Activated naive CD4-positive, alpha-beta T cell treated with anti-CD3 and anti-CD28 coated beads, Interleukin-2, amount 50 U/mL, for 72 hours (primary cell): ENCODE data around the gene SYT14. TPM values are rescaled to one million over a fixed set of nuclear protein-coding genes. Genes with fewer than 3 reads are reported as not detected.
"Not testable (repeated sequence)": the region's sequence is repeated elsewhere in the genome, so short reads cannot be mapped to it uniquely, and the experiment has no call there.

Source experiments
- ATAC-seq, 2 donors: fragments of 150-1000 bp; cut with Tn5 transposase; 2 replicates each; pipeline ENCODE4 v1.10.0; 2021; ENCODE audit warnings: mild to moderate bottlenecking in 2 of 2, moderate library complexity in 2 of 2
- DNase-seq, 2 donors: peaks; one replicate each; pipeline ENCODE4 v3.0.0; 2021 to 2022; ENCODE audit warnings: low spot score in 2 of 2
- H3K27ac Mint-ChIP-seq, 2 donors: one replicate each; pipeline ENCODE4 v1.8.0; 2022; ENCODE audit warnings: mild to moderate bottlenecking in 2 of 2, mixed read lengths in 2 of 2
- H3K36me3 Mint-ChIP-seq, 2 donors: one replicate each; pipeline ENCODE4 v1.8.0; 2022; ENCODE audit warnings: mixed read lengths in 2 of 2
- H3K9me3 Mint-ChIP-seq, 2 donors: one replicate each; pipeline ENCODE4 v1.8.0; 2022; ENCODE audit warnings: mixed read lengths in 2 of 2
- total RNA-seq, 2 donors: library from RNA; stranded (reverse); gene quantifications; one replicate each; pipeline ENCODE4 v1.2.3, GENCODE V29; 2022

Gene SYT14
- total RNA-seq, 2 donors from 2014 or later, result not detected

DNA sequence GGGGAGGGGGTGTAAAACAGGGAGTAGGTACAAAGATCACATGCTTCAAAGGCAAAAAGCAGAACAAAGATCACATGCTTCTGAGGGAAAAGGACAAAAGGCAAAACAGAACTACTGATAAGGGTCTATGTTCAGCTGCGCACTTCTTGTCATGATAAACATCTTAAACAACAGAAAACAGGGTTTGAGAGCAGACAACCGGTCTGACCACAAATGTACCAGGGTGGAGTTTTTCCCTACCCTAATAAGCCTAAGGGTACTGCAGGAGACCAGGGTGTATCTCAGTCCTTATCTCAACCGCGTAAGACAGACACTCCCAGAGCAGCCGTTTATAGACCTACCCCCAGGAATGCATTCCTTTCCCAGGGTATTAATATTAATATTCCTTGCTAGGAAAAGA, 258.2 kb downstream of the SYT14 start:
- H3K36me3 Mint-ChIP-seq, H3K27ac Mint-ChIP-seq, DNase-seq, ATAC-seq, H3K9me3 Mint-ChIP-seq: not testable (repeated sequence)

DNA sequence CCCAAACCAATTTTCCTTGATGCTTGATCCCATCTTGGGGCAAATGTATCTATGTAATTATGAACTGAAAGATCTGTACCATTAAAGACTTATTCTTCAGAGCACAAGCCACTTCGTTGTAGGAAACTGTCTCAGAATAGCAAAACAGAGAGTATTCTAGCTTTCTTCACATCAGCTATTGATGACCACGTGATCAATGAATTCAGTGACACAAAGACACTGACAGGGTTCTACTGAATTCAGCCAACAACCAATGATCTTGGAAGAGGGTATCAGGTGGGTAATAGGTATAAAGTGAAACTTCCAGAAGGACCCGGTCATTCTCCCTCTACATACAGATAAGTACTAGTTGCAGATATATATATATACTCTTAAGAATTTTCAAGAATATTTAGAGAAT, 260.8 kb downstream of the SYT14 start:
- H3K9me3 Mint-ChIP-seq, result peaks cover 4 to 5% of the 10 kb centered on the region in 2 donors
- no peak overlapping the region for H3K27ac Mint-ChIP-seq
- DNase-seq, result no peak
- no peak for ATAC-seq
- H3K36me3 Mint-ChIP-seq, result peaks cover 0 to 9% of the 10 kb centered on the region in 2 donors

DNA sequence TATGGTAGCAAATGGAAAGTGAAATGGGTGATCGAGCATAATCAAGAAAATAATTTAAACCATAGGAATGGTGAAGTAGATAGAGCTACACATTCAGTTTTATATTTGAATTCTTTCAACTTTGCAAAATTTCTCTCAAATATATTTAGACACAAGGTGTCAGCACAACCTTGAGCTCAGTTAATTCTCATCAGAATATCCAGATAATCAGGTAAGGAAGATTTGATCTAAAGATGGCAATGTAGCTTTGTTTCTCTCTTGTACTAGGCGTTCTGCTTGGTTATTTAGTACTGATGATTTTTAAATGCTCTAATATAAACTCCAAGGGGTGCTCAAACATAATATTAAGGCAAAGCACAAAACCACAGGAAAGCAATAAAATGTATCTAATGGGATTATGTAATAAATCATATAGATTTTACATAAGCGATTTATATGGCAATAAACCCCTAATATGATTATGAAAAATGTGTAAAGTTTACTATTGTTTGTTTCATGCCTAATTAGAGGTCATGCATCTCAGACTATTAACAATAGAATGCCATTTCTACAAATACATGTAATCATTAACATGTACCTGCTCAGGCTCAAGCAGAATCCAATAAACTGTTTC, 262.2 kb downstream of the SYT14 start:
- peaks cover 0 to 9% of the 10 kb centered on the region in 2 donors for H3K36me3 Mint-ChIP-seq
- no peak for ATAC-seq
- DNase-seq, result no peak

DNA sequence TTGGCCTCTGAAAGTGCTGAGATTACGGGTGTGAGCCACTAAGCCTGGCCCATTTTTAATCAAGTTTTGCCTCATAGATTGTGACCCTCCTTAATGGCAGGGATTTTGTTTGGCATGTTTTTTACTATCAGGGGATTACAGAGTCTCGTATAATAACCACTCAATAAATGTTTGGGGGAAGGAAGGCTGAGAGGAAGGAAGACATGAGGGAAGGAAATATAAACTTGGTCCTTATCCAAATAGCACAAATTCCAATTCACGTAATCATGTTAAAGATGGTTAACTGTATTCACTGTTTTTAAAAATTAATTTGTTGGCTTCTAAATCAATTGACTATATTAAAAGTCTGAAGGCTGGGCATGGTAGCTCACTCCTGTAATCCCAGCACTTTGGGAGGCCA, 263.7 kb downstream of the SYT14 start:
- DNase-seq (no peak), ATAC-seq (no peak)
- no peaks in the 10 kb centered on the region for H3K36me3 Mint-ChIP-seq
- peaks cover 0 to 4% of the 10 kb centered on the region in 2 donors for H3K9me3 Mint-ChIP-seq
- no peak overlapping the region for H3K27ac Mint-ChIP-seq

More for the DNA sequence above, 262.2 kb downstream of the SYT14 start:
- H3K27ac Mint-ChIP-seq, result no peak overlapping the region
- peaks cover 4 to 5% of the 10 kb centered on the region in 2 donors for H3K9me3 Mint-ChIP-seq

DNA sequence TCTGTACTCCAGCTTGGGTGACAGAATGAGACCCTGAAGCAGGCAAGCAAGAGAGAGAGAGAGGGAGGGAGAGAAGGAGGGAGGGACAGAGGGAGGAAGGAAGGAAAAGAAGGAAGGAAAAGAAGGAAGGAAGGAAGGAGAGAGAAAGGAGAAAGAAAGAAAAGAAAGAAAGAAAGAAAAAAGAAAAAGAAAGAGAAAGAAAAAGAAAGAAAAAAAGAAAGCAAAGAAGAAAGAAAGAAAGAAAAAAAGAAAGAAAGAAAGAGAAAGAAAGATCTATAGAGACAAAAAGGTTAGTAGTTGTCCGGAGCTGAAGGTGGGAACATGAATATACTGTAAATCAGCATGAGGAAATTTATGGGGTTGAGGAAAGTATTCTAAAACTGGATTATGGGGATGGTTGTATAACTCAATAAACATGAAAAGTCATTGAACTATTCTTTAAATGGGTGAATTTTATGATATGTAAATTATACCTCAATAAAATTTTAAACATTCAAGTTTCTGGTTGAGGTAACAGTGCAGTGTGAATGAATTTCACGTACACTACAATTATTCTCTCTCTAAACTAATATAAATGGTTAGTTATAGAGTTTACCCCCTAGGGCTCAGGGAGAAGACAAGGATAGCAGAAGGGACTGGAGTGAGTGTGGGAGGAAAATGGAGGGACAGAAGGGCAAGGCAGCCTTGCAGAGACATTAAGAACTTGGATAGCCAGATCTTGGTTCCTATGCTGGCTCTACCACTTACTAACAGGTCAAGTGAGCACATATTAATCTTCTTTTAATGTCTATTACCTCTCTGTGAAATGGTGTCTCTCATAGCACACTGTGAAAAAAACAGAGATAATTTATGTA, 269.8 kb downstream of the SYT14 start:
- Mint-ChIP-seq H3K9me3 (no peaks in the 10 kb centered on the region), H3K36me3 (no peaks in the 10 kb centered on the region), H3K27ac (no peak overlapping the region)
- DNase-seq, result no peak
- no peak for ATAC-seq

DNA sequence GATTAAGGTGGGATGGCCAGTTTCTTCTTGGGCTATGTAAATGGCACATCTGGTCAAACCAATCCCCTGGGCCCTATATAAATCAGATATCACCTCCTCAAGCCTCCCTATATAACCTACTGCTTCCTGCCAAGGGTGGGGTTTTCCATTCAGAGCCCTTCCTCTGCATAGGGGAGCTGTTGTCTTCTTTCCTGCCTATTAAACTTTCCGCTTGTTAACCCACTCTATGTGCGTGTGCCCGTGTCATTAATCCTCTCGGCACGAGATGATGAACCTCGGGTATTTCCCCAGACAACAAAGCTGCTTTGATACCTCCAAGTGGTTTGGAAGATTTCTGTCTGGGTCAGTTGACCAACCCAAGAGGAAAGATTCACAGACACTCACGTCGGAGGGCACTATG, 275.3 kb downstream of the SYT14 start:
- no peak overlapping the region for H3K27ac Mint-ChIP-seq
- DNase-seq, result no peak
- ATAC-seq, result no peak
- no peaks in the 10 kb centered on the region for H3K36me3 Mint-ChIP-seq
- H3K9me3 Mint-ChIP-seq, result no peaks in the 10 kb centered on the region

DNA sequence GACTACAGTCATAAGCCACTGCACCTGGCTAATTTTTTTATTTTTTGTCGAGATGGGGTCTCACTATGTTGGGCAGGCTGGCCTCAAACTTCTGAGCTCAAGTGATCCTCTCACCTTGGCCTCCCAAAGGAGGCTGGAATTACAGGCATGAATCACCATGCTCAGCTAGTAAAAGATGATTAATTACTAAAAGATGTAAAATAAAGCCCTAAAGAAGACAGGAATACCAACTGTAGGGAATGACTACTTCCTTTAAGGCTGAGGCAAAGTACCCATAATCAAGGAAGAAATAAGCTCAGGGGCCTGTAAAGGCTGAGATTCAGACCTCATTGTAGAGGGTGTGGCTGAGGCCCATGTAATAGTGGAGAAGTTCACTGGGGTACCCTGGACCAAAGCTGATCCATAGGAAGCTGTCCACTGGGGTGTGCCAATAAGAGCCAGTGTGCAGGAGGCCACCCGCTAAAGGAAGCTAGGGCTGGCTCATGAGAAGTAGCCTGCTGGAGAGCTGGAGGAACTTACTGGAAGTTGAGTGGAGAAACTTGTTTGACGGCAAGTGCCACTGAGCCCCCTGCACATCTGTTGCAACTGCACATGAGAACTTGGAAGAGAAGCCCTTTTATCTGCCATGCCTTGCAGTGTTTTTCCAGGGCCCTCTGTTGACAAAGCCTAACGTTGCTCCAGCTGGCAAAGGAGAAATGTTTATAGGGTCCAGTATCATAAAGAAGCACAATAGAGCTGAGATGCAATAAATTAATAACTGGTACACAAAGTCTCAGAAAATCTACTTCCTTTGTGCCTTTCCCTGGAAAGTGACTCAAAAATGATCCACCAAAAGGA, 276.8 kb downstream of the SYT14 start:
- ATAC-seq, result no peak
- Mint-ChIP-seq H3K36me3 (no peaks in the 10 kb centered on the region), H3K27ac (no peak overlapping the region), H3K9me3 (no peaks in the 10 kb centered on the region)
- no peak for DNase-seq

DNA sequence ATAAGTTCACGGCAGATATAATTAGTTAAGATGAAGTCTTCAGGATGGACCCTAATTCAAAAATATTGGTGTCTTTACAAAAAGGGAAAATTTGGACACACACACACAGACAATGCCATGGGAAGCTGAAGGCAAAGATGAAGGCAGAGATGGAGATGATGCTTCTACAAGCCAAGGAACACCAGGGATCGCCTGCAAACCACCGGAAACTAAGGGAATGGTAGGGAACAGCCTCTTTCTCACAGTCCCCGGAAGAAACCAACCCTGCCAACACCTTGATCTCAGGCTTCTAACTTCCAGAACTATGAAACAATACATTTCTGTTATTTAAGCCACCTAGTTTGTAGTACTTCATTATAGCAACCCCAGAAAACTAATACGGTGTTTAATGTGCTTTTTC, 279.5 kb downstream of the SYT14 start:
- no peaks in the 10 kb centered on the region for H3K9me3 Mint-ChIP-seq
- no peaks in the 10 kb centered on the region for H3K36me3 Mint-ChIP-seq
- DNase-seq (no peak), ATAC-seq (no peak)
- no peak overlapping the region for H3K27ac Mint-ChIP-seq

DNA sequence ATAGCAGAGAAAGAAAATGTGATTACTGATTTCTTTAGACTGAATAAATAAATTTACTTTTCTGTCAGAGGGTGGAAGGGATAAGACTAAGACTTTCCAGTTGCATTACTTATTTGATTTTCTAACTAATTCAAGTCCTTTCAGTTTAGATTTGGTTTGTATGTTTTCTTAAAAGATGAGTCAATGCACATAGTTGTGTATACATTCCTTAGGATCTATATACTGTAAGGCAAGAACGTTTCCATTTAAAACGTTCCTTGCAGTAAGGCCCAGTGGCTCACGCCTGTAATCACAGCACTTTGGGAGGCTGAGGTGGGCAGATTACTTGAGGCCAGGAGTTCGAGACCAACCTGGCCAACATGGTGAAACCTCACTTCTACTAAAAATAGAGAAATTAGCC, 280.0 kb downstream of the SYT14 start:
- H3K36me3 Mint-ChIP-seq, result no peaks in the 10 kb centered on the region
- H3K27ac Mint-ChIP-seq, result no peak overlapping the region
- no peak for ATAC-seq
- H3K9me3 Mint-ChIP-seq, result no peaks in the 10 kb centered on the region
- DNase-seq, result no peak

Other genes with a start within 250 kb of the SYT14 start
- gene HSD11B1, start 233.4 kb upstream of the SYT14 start, total RNA-seq, result 1 to 10 TPM in 1 of 2 donors, under 1 TPM in 1; 0.75 to 5.2 TPM
- gene TRAF3IP3, start 182.2 kb upstream of the SYT14 start, total RNA-seq, result 100 to 1,000 TPM; 108 to 158 TPM
- 1 to 10 TPM; 3.5 to 4.9 TPM for gene C1orf74, start 153.7 kb upstream of the SYT14 start, total RNA-seq
- 1 to 10 TPM; 1.0 to 1.8 TPM for gene IRF6, start 132.1 kb upstream of the SYT14 start, total RNA-seq
- 10 to 100 TPM; 11.3 to 11.4 TPM for gene UTP25, start 110.2 kb upstream of the SYT14 start, total RNA-seq